A549 (cell line): ENCODE data around the gene SSPN. TPM values are rescaled to one million over a fixed set of nuclear protein-coding genes. Genes with fewer than 3 reads are reported as not detected.

Experiments used
- ATAC-seq, 2 experiments: fragments of 200-7000 bp in 1 of 2; fragments of >200 bp in 1 of 2; cut with Nextera tagmentation in 1 of 2; cut with Tn5 transposase in 1 of 2; 3 replicates each; pipeline versions ENCODE4 v1.8.0 to v1.9.1; 2018 to 2020; ENCODE audit warnings: mild to moderate bottlenecking in 1 of 2, moderate library complexity in 1 of 2
- CTCF ChIA-PET: fragments of 300-600 bp; sonication (Branson Sonifier 250); formaldehyde crosslinking; extraction: SDS; loops from one replicate; lab custom pipeline; 2021; ENCODE audit warnings: antibody characterized with exemption, inconsistent platforms; lab: Yijun Ruan, JAX
- POLR2A ChIA-PET: fragments of 350-600 bp; formaldehyde crosslinking; extraction: SDS; loops from one replicate; lab custom pipeline; 2021; ENCODE audit warnings: antibody characterized with exemption, inconsistent platforms; lab: Yijun Ruan, JAX
- DNase-seq, 2 experiments: peaks; one replicate each; pipeline versions ENCODE4 v3.0.0 to v3.0.0-alpha.2; 2011 to 2016; ENCODE audit warnings: low read depth in 1 of 2, low spot score in 1 of 2
- FAIRE-seq: peaks from 2 replicates; lab custom pipeline; 2011; peaks lifted over from hg19 to GRCh38; lab: Jason Lieb, UNC
- H3K27ac ChIP-seq, 2 experiments: fragments of >200 bp; sonication (Bioruptor Twin); formaldehyde crosslinking; 3 replicates each; pipeline ENCODE4 v1.5.1; 2016 to 2017
- H3K4me1 ChIP-seq: fragments of >200 bp; sonication (Bioruptor Twin); formaldehyde crosslinking; 3 replicates; pipeline ENCODE4 v1.6.1; 2016
- H3K4me2 ChIP-seq: fragments of >200 bp; sonication (Bioruptor Twin); formaldehyde crosslinking; 3 replicates; pipeline ENCODE4 v1.6.1; 2016
- H3K4me3 ChIP-seq: fragments of >200 bp; sonication (Bioruptor Twin); formaldehyde crosslinking; 3 replicates; pipeline ENCODE4 v1.5.1; 2016
- H3K9me3 ChIP-seq: fragments of >200 bp; sonication (Bioruptor Twin); formaldehyde crosslinking; 3 replicates; pipeline ENCODE4 v1.6.1; 2016
- BCL3 ChIP-seq: fragments of >200 bp; sonication (Bioruptor Twin); formaldehyde crosslinking; IDR thresholded peaks from 3 replicates; pipeline ENCODE4 v1.6.1; 2016
- BHLHE40 ChIP-seq: IDR thresholded peaks from 2 replicates; pipeline ENCODE4 v1.6.1; 2012; ENCODE audit warnings: low read depth, low read length, inconsistent platforms
- CBX2 ChIP-seq: fragments of 200-600 bp; sonication (generic); IDR thresholded peaks from 2 replicates; pipeline ENCODE4 v1.6.1; 2016; ENCODE audit warnings: low read depth, mild to moderate bottlenecking, borderline replicate concordance
- CBX8 ChIP-seq: fragments of 200-600 bp; sonication (generic); IDR thresholded peaks from 2 replicates; pipeline ENCODE4 v1.6.1; 2016
- CHD2 ChIP-seq: fragments of 150-350 bp; IDR thresholded peaks from 2 replicates; pipeline ENCODE4 v1.6.1; 2014; ENCODE audit warnings: low read length; ENCODE audit not compliant: partially characterized antibody
- CHD4 ChIP-seq: fragments of 200-600 bp; sonication (generic); IDR thresholded peaks from 2 replicates; pipeline ENCODE4 v1.6.1; 2016; ENCODE audit warnings: antibody characterized with exemption, mild to moderate bottlenecking, borderline replicate concordance
- EP300 ChIP-seq, 2 experiments: fragments of >200 bp; sonication (Bioruptor Twin); formaldehyde crosslinking; IDR thresholded peaks; 2 replicates in 1 of 2; 3 replicates in 1 of 2; pipeline ENCODE4 v1.6.1; 2016 to 2017
- GATA3 ChIP-seq: IDR thresholded peaks from 2 replicates; pipeline ENCODE4 v1.6.1; 2012; ENCODE audit warnings: borderline replicate concordance
- HOXB5 ChIP-seq: fragments of 250-450 bp; sonication (Bioruptor Pico); IDR thresholded peaks from 2 replicates; pipeline ENCODE4 v1.5.0; 2020; ENCODE audit warnings: mild to moderate bottlenecking, moderate library complexity
- JUNB ChIP-seq: fragments of >200 bp; sonication (Bioruptor Twin); formaldehyde crosslinking; IDR thresholded peaks from 2 replicates; pipeline ENCODE4 v1.6.1; 2016
- KDM5A ChIP-seq: fragments of 200-600 bp; sonication (generic); IDR thresholded peaks from 2 replicates; pipeline ENCODE4 v1.6.1; 2016; ENCODE audit warnings: antibody characterized with exemption, mild to moderate bottlenecking
- MYC ChIP-seq: IDR thresholded peaks from 2 replicates; pipeline ENCODE4 v1.6.1; 2012; ENCODE audit warnings: mild to moderate bottlenecking, inconsistent platforms, low read length, improper control_type of control experiment, borderline replicate concordance
- PHF8 ChIP-seq: fragments of 200-600 bp; sonication (generic); IDR thresholded peaks from 2 replicates; pipeline ENCODE4 v1.6.1; 2016; ENCODE audit warnings: low read depth, mild to moderate bottlenecking, antibody characterized with exemption, moderate library complexity, borderline replicate concordance
- RARB ChIP-seq: fragments of 250-450 bp; sonication (Bioruptor Pico); IDR thresholded peaks from 2 replicates; pipeline ENCODE4 v1.8.0; 2021; ENCODE audit warnings: mild to moderate bottlenecking, moderate library complexity
- REST ChIP-seq: fragments of 200-600 bp; sonication (generic); IDR thresholded peaks from 2 replicates; pipeline ENCODE4 v1.6.1; 2016; ENCODE audit warnings: antibody characterized with exemption, mild to moderate bottlenecking, moderate library complexity
- RFX5 ChIP-seq: fragments of 450-650 bp; IDR thresholded peaks from 2 replicates; pipeline ENCODE4 v1.7.1; 2014; ENCODE audit warnings: antibody characterized with exemption, mild to moderate bottlenecking, moderate library complexity
- SMC3 ChIP-seq: fragments of >200 bp; sonication (Bioruptor Twin); formaldehyde crosslinking; IDR thresholded peaks from 3 replicates; pipeline ENCODE4 v1.6.1; 2018; ENCODE audit warnings: inconsistent platforms
- SREBF2 ChIP-seq: fragments of 450-650 bp; IDR thresholded peaks from 2 replicates; pipeline ENCODE4 v1.6.1; 2014; ENCODE audit warnings: mild to moderate bottlenecking, moderate library complexity
- TP53 ChIP-seq: fragments of 250-450 bp; sonication (Bioruptor Pico); IDR thresholded peaks from 2 replicates; pipeline ENCODE4 v1.5.0; 2021; ENCODE audit warnings: mild to moderate bottlenecking, moderate library complexity
- ZC3H11A ChIP-seq: fragments of 450-650 bp; IDR thresholded peaks from 2 replicates; pipeline ENCODE4 v1.6.1; 2014; ENCODE audit warnings: antibody characterized with exemption, mild to moderate bottlenecking
- ZSCAN20 ChIP-seq: fragments of 250-450 bp; sonication (Bioruptor Pico); IDR thresholded peaks from 2 replicates; pipeline ENCODE4 v1.8.0; 2022; ENCODE audit warnings: mild to moderate bottlenecking, moderate library complexity
- WGBS: methylation state at CpG from one replicate; pipeline ENCODE4 v1.1.6; 2017; ENCODE audit errors: missing lambda C conversion rate; 5-methylcytosine and 5-hydroxymethylcytosine counted together
- polyA plus RNA-seq, 4 experiments: library from polyadenylated mRNA; depleted of rRNA in 3 of 4; stranded (reverse); fragments of >200 nt; fragmentation: RNase III in 1 of 4; extraction: RNeasy Plus Mini Kit Qiagen cat#74134 plus additional on column Dnase treatment in 1 of 4; gene quantifications; 2 replicates in 3 of 4; 3 replicates in 1 of 4; pipeline ENCODE4 v1.2.3, GENCODE V29; 2011 to 2017
- TF ChIP-seq, protein P1 (sequence below): fragments of >200 bp; sonication (Bioruptor Twin); formaldehyde crosslinking; IDR thresholded peaks from 3 replicates; pipeline ENCODE4 v1.5.1; 2016
- TF ChIP-seq, protein P2 (sequence below): fragments of 250-450 bp; sonication (Bioruptor Pico); IDR thresholded peaks from 2 replicates; pipeline ENCODE4 v1.5.0; 2021; ENCODE audit warnings: mild to moderate bottlenecking, moderate library complexity, borderline replicate concordance

The SSPN gene
- polyA plus RNA-seq, 2 of the 4 experiments (the other 2 are of a cell fraction) = 0.85 to 2.6 TPM

GRCh38 chr12:26211331-26211730 lies 16.0 kb downstream of the SSPN start:
- TF ChIP-seq KDM5A (no peak), BCL3 (no peak), PHF8 (no peak), EP300 (IDR thresholded peaks at IDR 0.05) (no peak), CBX8 (no peak), RARB (CRISPR knock-in tag) (no peak), REST (no peak), CHD4 (no peak), CHD2 (no peak), SMC3 (no peak), MYC (no peak), JUNB (no peak)
- TF ChIP-seq, protein P1, sequence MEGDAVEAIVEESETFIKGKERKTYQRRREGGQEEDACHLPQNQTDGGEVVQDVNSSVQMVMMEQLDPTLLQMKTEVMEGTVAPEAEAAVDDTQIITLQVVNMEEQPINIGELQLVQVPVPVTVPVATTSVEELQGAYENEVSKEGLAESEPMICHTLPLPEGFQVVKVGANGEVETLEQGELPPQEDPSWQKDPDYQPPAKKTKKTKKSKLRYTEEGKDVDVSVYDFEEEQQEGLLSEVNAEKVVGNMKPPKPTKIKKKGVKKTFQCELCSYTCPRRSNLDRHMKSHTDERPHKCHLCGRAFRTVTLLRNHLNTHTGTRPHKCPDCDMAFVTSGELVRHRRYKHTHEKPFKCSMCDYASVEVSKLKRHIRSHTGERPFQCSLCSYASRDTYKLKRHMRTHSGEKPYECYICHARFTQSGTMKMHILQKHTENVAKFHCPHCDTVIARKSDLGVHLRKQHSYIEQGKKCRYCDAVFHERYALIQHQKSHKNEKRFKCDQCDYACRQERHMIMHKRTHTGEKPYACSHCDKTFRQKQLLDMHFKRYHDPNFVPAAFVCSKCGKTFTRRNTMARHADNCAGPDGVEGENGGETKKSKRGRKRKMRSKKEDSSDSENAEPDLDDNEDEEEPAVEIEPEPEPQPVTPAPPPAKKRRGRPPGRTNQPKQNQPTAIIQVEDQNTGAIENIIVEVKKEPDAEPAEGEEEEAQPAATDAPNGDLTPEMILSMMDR = no peak
- TF ChIP-seq, protein P2, sequence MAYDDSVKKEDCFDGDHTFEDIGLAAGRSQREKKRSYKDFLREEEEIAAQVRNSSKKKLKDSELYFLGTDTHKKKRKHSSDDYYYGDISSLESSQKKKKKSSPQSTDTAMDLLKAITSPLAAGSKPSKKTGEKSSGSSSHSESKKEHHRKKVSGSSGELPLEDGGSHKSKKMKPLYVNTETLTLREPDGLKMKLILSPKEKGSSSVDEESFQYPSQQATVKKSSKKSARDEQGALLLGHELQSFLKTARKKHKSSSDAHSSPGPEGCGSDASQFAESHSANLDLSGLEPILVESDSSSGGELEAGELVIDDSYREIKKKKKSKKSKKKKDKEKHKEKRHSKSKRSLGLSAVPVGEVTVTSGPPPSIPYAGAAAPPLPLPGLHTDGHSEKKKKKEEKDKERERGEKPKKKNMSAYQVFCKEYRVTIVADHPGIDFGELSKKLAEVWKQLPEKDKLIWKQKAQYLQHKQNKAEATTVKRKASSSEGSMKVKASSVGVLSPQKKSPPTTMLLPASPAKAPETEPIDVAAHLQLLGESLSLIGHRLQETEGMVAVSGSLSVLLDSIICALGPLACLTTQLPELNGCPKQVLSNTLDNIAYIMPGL (CRISPR knock-in tag) = no peak
- POLR2A ChIA-PET = no interaction called here
- WGBS = 39% methylated on average over 1 of the region's 1 CpG

GRCh38 chr12:26212396-26212795 lies 17.0 kb downstream of the SSPN start:
- ChIA-PET CTCF (interaction anchor here (1.0 to 1.2 kb wide), 2 partner anchors 9 to 293 kb away, joined by 3 to 4 read pairs; no protein-coding TSS in a partner anchor), POLR2A (no interaction called here)
- Histone ChIP-seq H3K4me2 (no peak overlapping the region), H3K4me1 (no peaks in the 10 kb centered on the region), H3K27ac (no peak overlapping the region), H3K4me3 (no peak overlapping the region), H3K9me3 (peaks cover 5% of the 10 kb centered on the region; the same call in 1 of the 3 replicates)
- no peak for DNase-seq
- FAIRE-seq = no peak
- 50% methylated on average over 5 of the region's 5 CpGs for WGBS
- ATAC-seq = no peak
- TF ChIP-seq RFX5 = no peak
- TF ChIP-seq GATA3 = no peak
- TF ChIP-seq CBX2 = no peak
- TF ChIP-seq, protein P1 = no peak
- TF ChIP-seq HOXB5 = no peak
- no peak for TF ChIP-seq ZC3H11A
- no peak for TF ChIP-seq SREBF2
- TF ChIP-seq TP53 (CRISPR knock-in tag) = no peak
- no peak for TF ChIP-seq BHLHE40
- TF ChIP-seq ZSCAN20 = no peak
- TF ChIP-seq REST = no peak

More at GRCh38 chr12:26211331-26211730, 16.0 kb downstream of the SSPN start:
- no peaks in the 10 kb centered on the region for H3K4me1 ChIP-seq
- CTCF ChIA-PET = interaction anchor here (1.0 kb wide), 1 partner anchor 294 kb away, joined by 3 read pairs; no protein-coding TSS in a partner anchor
- no peak overlapping the region for H3K4me2 ChIP-seq
- DNase-seq (no peak), FAIRE-seq (no peak), ATAC-seq (no peak)
- no peak overlapping the region for H3K4me3 ChIP-seq
- no peak overlapping the region for H3K27ac ChIP-seq
- H3K9me3 ChIP-seq = peaks cover 5% of the 10 kb centered on the region; the same call in 1 of the 3 replicates
